ENCODE data around the gene RIGI. TPM values are rescaled to one million over a fixed set of nuclear protein-coding genes. Genes with fewer than 3 reads are reported as not detected.

RIGI gene
- total and polyA plus RNA-seq, 9 of the 15 experiments (the other 6 are each of a cell fraction or from before 2014, with no cell fraction given), result 0.27 to 1.1 (median 0.54) TPM

GRCh38 chr9:32554107-32554506, 28.1 kb upstream of the RIGI start (continued):
- TF ChIP-seq ZNF609 (CRISPR knock-in tag; IDR thresholded peaks at IDR 0.05; ENCODE audit: borderline replicate concordance), result no peak
- no peak for TF ChIP-seq FOSL1 (tag; conservative IDR thresholded peaks at IDR 0.05)
- no peak for TF ChIP-seq STAT5B (CRISPR knock-in tag; IDR thresholded peaks at IDR 0.05)
- no peak for TF ChIP-seq ZNF717 (CRISPR knock-in tag; IDR thresholded peaks at IDR 0.05)
- TF ChIP-seq ZNF232 (CRISPR knock-in tag; IDR thresholded peaks at IDR 0.05), result no peak
- TF ChIP-seq NFIC (IDR thresholded peaks at IDR 0.05), result peak; percentile 52; the same call in 1 of the 2 replicates
- TF ChIP-seq SMAD2 (IDR thresholded peaks at IDR 0.05; ENCODE audit: low read depth, low read length), result no peak
- no peak for TF ChIP-seq PRMT5 (CRISPR knock-in tag; IDR thresholded peaks at IDR 0.05)
- TF ChIP-seq ERF (CRISPR knock-in tag; IDR thresholded peaks at IDR 0.05), result no peak
- TF ChIP-seq RNF2 (IDR thresholded peaks at IDR 0.05), result no peak
- TF ChIP-seq HIVEP1 (CRISPR knock-in tag; IDR thresholded peaks at IDR 0.05), result no peak
- no peak for TF ChIP-seq RBM14 (IDR thresholded peaks at IDR 0.05; ENCODE audit: borderline replicate concordance, insufficient read depth, low read depth, low read length)
- TF ChIP-seq CCNT2 (IDR thresholded peaks at IDR 0.05; ENCODE audit: borderline replicate concordance, extremely low read depth, insufficient read length, low read depth, low read length), result peak; percentile 69
- no peak for TF ChIP-seq SP1 (CRISPR knock-in tag; IDR thresholded peaks at IDR 0.05)
- TF ChIP-seq SOX6 (IDR thresholded peaks at IDR 0.05), result peak; percentile 26; the same call in 1 of the 2 replicates
- TF ChIP-seq THAP7 (CRISPR knock-in tag; IDR thresholded peaks at IDR 0.05), result no peak
